ENCODE results near the gene CHRND. TPM values are rescaled to one million over a fixed set of nuclear protein-coding genes. Genes with fewer than 3 reads are reported as not detected.

The CHRND gene
- total and polyA plus RNA-seq, 2 donors from 2014 or later, result not detected

GRCh38 chr2:232481322-232482140, 44.4 kb upstream of the CHRND start:
- intact Hi-C loops (cut with DNase I), result no loop called here
- Histone ChIP-seq H3K36me3 (ENCODE audit: control insufficient read depth in 2 of 3, insufficient read depth in 3 of 3, low read length in 3 of 3) (no peaks in the 10 kb centered on the region), H3K4me3 (ENCODE audit: low read length in 3 of 3) (no peak overlapping the region), H3K9ac (ENCODE audit: low read length in 3 of 3) (no peak overlapping the region), H3K27me3 (ENCODE audit: control insufficient read depth, insufficient read depth, low read length) (peaks cover 12% of the 10 kb centered on the region), H3K4me1 (ENCODE audit: control insufficient read depth in 2 of 3, insufficient read depth in 2 of 3, low read depth in 1 of 3, low read length in 3 of 3) (no peaks in the 10 kb centered on the region), H3K27ac (ENCODE audit: low read depth in 2 of 2, low read length in 2 of 2) (no peak overlapping the region), H3K9me3 (ENCODE audit: control insufficient read depth in 2 of 3, insufficient read depth in 1 of 3, low read length in 3 of 3) (no peaks in the 10 kb centered on the region)
- TF ChIP-seq CTCF (IDR thresholded peaks at IDR 0.05; ENCODE audit: borderline replicate concordance, extremely low read depth, insufficient read depth), result no peak
- DNase-seq (peak in 2 of 5 donors; percentile 32 to 45), FAIRE-seq (no peak)

GRCh38 chr2:232482301-232483238, 43.4 kb upstream of the CHRND start:
- DNase-seq, result peak in 2 of 5 donors; percentile 42 to 66
- Histone ChIP-seq H3K9me3 (ENCODE audit: control insufficient read depth in 2 of 3, insufficient read depth in 1 of 3, low read length in 3 of 3) (no peaks in the 10 kb centered on the region), H3K27ac (ENCODE audit: low read depth in 2 of 2, low read length in 2 of 2) (no peak overlapping the region), H3K4me1 (ENCODE audit: control insufficient read depth in 2 of 3, insufficient read depth in 2 of 3, low read depth in 1 of 3, low read length in 3 of 3) (no peaks in the 10 kb centered on the region), H3K27me3 (ENCODE audit: control insufficient read depth, insufficient read depth, low read length) (peaks cover 17% of the 10 kb centered on the region), H3K9ac (ENCODE audit: low read length in 3 of 3) (no peak overlapping the region), H3K4me3 (ENCODE audit: low read length in 3 of 3) (no peak overlapping the region), H3K36me3 (ENCODE audit: control insufficient read depth in 2 of 3, insufficient read depth in 3 of 3, low read length in 3 of 3) (no peaks in the 10 kb centered on the region)
- intact Hi-C loops (cut with DNase I), result no loop called here
- FAIRE-seq, result no peak
- no peak for TF ChIP-seq CTCF (IDR thresholded peaks at IDR 0.05; ENCODE audit: borderline replicate concordance, extremely low read depth, insufficient read depth)

GRCh38 chr2:232483311-232483922, 42.5 kb upstream of the CHRND start:
- peak in 1 of 5 donors; percentile 52 for DNase-seq
- Histone ChIP-seq H3K4me1 (ENCODE audit: control insufficient read depth in 2 of 3, insufficient read depth in 2 of 3, low read depth in 1 of 3, low read length in 3 of 3) (no peaks in the 10 kb centered on the region), H3K4me3 (ENCODE audit: low read length in 3 of 3) (no peak overlapping the region), H3K27ac (ENCODE audit: low read depth in 2 of 2, low read length in 2 of 2) (no peak overlapping the region), H3K9me3 (ENCODE audit: control insufficient read depth in 2 of 3, insufficient read depth in 1 of 3, low read length in 3 of 3) (no peaks in the 10 kb centered on the region), H3K27me3 (ENCODE audit: control insufficient read depth, insufficient read depth, low read length) (peaks cover 17% of the 10 kb centered on the region), H3K9ac (ENCODE audit: low read length in 3 of 3) (no peak overlapping the region), H3K36me3 (ENCODE audit: control insufficient read depth in 2 of 3, insufficient read depth in 3 of 3, low read length in 3 of 3) (no peaks in the 10 kb centered on the region)
- no peak for FAIRE-seq
- intact Hi-C loops (cut with DNase I), result no loop called here
- no peak for TF ChIP-seq CTCF (IDR thresholded peaks at IDR 0.05; ENCODE audit: borderline replicate concordance, extremely low read depth, insufficient read depth)
